ENCODE measurements around the gene SLC22A23.

The SLC22A23 gene

DNA sequence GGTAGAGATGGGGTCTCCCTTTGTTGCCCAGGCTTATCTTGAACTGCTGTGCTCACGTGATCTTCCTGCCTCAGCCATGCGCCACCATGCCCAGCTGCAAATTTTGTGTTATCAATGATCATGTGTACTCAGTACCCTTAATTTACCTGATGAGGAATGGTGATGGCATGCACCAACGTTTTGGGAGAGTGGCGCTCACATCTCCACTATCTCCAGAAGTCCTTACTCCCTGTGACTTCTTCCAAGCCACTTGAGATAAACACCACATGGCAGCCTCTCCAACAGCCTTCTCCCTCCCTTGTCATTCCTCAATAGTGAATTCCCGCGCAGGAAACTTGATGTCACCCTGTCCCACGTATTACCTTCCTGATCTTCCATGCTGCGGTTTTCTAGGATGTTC is 140.0 kb downstream of the SLC22A23 start:
- DNase-seq = no peak

DNA sequence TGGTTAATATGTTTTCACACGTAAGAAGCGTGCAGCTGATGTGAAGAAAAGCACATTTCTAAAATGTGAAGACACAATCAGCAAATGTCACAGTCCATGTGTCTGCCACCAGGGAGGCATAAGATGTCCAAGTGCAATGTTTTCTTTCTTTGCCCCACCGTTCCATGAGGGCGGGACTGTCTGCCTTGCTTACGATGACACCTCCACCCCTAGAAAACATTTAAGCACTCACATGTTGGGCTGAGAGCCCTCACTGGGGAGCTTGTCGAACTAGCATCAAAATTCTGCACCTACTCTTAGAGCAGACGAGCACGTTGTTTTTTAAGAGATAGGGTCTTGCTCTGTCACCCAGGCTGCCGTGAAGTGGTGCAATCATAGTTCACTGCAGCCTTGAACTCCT is 140.5 kb downstream of the SLC22A23 start:
- DNase-seq = no peak

DNA sequence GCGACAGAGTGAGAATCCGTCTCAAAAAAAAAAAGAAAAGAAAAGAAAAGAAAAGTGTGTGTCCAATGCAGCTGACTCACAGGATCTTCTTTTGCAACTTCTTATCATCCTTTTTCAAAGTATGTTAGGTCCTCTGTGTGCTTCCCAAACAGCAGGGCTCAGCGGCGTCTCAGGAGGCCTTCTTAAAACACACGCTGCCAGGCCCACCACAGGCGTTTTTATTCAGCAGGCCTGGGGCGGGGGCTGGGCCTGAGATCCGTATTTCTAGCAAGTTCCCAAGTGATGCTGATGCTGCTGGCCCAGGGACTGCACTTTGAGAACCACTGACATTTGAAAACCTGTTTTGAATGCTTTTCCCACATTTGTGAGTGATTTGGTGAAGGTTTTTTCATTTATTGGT is 141.0 kb downstream of the SLC22A23 start:
- no peak for DNase-seq

DNA sequence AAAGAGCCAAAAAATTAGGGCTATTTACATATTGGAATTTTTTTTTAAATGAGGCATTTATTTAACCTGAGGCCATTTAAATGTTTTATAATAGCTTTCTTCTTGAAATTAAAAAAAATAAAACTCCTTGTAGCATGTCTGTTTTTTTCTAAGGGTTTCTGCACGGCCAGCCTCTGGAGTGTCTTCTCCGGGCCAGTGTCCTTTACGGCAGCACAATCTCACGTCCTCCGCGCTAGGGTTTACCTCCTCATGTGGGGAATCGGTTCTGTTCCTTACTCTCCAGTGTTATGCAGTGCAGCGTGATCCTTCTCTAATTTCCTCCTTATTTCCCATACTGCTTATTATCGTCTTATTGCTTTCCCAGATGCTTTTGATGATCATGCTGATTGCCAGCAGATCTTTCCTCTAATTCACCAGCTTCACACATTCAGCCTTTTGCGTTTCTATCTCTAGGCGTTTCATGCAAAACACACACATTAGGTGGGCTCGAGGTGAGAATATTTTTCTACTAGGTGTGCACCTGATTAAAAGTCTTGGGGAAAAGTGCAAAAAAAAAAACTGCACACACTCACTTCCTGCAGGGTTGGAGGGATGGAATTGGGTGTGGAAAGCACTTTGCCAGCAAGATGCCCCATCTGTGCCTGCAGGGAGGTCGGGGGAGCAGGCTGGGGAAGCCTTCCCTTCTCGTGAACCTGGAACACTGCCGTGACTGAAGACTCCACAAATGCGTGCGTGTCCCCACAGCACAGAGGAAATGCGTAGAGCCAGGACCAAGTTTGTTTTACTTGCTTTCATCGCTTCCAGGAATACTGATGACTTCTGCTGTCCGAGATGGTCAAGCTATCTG is 142.0 kb downstream of the SLC22A23 start:
- DNase-seq = no peak

DNA sequence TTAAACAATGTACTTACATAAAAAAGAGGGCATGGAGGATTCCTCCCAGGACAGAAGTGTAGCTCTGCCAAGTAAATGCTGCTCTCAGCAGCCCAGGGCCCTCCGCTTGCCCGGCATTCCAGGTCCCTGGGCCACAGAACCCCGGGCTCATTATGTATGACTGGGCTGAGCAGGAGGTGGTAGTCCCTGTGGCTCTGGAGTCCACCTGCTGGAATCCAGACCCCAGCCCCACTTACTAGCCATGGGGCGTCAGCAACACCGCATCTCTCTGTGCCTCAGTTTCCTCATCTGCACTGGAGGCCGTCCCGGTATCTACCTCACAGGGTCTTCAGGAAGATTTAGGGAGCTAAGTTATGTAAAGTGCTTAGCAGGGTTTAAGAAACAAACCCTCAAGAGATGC is 142.7 kb downstream of the SLC22A23 start:
- DNase-seq = no peak

DNA sequence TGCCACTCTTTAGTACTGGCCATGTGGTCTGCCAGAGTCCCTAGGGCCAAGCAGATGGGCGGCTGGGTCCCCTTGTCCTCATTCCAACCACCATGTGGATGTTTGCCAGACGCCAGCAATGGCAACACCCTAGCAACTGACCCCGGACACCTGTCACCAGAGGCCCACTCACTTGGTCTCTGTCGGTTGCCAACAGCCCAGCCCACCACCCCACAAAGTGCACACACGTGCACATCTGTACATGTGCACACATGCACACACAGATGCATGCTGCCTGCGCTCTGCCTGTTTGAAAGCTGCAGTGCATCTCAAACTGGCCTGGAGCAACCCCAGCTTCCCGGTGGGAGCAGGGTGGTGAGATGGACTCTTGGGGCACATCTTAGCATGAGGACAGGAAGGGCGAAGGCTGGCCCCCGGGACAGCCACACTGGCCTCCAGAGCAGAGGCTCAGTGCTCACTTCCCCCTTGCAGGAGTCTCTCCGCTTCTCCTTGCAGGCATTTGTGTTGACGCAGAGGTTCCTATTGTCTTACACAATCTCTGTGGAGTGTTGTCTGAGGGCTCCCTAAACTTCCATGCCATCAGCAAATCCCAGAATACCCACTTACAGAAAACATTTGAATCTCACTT is 144.1 kb downstream of the SLC22A23 start:
- DNase-seq = peak; percentile 17 to 40

DNA sequence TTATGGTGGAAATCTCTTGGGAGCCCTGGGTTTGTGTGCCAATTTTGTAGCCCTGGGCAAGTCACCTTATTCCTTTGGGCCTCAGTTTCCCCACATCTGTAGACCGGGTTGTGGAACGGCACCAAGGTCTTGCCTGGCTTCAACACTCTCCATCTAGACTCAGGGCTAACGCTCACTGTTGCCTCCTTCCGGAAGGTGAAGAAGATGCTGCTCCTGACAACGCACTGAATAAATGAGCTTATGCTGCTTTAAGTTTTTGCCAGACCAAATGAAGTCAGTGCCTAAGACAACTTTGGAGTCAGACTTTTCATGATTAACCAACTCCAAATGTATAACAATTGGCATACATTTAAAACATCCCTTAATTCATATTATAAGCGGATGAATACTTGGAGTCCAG is 145.0 kb downstream of the SLC22A23 start:
- no peak for DNase-seq

DNA sequence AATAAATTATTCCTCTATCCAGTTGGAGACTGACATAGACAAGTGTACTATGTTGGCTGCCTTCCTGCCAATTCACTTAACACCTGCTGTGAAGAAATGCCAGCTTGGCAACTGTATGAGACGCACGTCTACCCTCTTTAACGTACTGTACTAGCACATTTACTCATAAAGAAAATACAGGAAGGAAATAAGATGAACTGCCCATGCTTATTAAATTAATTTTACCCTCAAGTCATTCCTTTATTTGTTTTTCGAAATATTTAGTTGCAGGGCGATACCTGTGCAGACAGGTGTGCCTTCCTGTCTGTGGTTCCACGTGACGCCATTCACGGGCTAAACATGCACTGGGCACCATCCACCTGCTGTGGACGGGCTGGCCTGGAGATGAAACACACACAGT is 146.1 kb downstream of the SLC22A23 start:
- DNase-seq = no peak

DNA sequence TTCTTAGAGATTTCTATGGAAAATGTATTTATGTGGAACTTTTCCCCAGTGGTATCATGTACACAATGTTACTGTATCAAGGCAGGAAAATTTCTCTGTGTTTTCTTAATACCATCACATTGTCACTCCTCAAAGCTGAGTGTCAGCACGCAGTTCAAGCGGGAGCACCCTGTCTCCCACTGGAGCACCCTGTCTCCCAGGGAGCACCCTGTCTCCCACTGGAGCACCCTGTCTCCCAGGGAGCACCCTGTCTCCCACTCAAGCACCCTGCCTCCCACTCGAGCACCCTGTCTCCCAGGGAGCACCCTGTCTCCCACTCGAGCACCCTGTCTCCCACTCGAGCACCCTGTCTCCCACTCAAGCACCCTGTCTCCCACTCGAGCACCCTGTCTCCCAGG is 146.8 kb downstream of the SLC22A23 start:
- DNase-seq = no peak

DNA sequence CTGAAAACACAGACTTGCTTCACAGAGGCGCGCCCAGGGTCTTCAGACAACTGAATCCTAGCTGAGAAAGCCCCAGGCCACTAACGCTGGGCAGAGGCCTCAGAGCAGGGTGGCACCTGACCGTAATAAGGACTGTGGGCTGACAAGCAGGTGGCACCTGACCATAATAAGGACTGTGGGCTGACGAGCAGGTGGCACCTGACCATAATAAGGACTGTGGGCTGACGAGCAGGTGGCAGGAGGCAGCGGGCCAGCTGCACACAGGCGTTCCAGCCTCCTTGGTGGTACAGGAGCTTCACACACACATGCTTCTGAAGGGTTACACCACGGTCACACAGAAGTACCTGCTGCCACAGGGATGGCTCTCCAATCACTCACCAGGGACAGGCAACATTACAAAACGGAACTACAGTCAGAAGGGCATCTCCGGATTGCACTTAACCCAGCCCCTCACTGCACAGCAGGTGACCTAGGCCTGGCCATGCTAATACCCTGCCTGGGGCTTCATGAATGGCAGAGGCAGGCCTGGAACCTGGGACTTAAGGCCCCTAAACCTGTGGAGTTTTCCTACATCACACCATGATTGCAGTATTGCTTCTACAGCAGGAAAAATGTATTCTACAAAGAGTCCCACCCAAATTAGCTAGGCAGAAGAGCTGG is 147.3 kb downstream of the SLC22A23 start:
- no peak for DNase-seq

DNA sequence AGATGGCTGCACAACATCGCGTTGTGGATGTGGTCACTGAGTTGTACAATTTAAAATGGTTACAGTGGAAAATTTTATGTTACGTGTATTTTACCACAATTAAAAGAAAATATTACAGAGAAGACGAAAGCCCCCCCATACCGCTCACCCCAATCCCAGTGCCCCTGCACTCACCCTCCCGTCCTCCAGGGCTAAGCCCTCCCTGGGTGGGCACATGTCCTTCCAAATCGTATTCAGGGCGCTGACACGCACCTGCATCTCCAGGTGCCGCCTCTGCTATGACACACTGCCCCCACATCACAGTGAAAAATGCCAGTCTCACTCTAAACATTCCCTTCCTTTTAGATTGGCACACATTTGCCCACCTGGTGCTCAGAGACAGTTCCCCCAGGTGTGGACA is 148.7 kb downstream of the SLC22A23 start:
- no peak for DNase-seq

DNA sequence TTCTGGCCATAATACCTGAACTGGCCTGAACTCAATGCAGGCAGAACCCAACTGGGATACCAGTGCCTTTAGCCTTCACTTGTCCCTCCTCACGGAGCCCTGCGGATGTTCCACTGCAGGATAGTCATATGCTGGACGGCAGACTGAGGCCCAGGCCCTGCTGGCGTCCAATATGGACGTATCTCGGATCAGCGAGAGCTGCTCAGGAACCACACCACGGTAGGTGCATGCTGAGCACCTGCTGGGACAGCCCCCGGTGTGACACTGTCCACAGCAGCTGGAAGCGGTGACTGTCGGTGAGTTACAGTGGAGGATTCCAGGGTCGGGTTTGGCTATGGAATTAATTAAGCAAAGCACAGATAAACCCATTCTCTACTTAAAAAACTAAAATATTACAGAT is 149.4 kb downstream of the SLC22A23 start:
- no peak for DNase-seq

DNA sequence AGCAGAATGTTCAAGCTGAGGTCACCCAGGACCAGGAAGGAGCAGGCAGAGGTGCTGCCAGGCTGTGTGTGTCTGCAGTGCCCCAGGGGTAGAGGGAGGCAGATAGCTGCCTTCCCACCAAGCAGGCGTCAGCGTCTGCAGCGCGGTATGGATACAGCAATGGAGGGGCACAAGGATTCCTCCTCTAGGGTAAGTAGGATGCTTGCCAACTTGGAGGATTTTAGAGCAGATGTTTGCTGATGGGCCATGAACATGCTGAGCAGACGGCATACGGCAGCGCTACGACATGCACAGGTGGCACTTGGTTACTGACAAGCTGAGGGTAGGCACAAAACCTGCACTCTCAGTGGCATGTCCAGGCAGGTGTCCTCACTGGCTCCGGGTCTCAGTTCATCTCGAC is 150.0 kb downstream of the SLC22A23 start:
- no peak for DNase-seq

DNA sequence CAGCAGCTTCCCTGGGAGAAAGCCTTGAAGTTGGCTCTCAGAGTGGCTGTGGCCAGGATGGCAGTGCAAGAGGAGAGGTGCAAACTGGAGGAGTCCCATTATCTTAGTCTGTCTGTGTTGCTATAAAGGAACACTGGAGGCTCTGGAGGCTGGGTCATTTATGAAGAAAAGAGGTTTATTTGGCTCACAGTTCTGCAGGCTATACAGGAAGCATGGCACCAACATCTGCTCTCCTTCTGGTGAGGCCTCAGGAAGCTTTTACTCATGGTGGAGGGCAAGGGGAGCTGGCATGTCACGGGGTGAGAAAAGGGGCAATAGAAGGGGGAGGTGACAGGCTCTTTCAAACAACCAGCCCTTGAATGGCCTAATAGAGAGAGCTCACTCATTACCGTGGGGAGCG is 151.0 kb downstream of the SLC22A23 start:
- DNase-seq = no peak

DNA sequence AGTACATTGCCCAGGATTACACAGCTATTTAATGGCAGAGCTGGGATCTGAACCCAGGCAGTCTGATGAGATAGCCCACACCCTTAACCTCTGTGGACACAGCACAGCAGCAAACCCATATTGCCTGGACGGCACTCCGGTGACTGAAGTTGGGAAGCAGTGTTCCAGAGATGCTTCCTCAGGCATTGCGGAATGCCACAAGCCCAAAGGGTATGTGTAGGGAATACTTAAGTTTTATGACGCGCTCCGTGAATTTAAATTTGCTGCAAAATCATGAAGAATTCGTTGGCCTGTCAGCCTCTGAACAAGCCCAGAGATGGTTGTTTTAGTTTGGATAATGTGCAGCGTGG is 151.7 kb downstream of the SLC22A23 start:
- DNase-seq = no peak

DNA sequence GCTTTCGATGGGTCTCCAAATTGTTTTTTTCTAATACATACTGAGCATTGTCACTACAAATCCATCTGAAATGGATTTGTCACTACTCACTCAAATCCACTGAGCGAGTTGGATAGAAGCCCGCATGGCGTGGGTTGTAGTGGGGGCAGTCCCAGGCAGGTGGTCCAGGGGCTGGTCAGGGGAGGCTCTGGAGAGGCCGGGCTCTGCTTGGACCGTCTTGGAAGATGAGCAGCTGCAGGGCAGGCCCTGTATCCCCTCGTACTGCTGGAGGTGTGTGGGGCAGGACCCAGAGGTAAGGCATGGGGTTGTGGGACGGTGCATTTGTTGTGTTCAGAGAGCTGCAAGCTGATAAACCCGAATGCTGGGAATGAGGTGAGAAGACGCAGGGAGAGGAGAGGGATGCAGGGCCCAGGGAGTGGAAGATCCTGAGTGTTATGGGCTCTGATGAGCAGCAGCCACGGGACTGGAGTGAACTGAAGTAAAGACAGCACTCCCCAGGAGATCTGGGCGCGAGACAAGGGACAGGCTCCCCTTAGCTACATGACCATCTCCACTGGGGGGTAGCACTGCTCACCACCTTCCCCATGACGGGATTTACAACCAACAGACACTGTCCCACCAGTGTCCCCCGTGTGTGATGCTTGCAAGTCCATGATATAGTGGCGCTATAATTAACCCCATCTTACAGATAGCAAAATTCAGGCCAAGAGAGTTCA is 152.2 kb downstream of the SLC22A23 start:
- no peak for DNase-seq

DNA sequence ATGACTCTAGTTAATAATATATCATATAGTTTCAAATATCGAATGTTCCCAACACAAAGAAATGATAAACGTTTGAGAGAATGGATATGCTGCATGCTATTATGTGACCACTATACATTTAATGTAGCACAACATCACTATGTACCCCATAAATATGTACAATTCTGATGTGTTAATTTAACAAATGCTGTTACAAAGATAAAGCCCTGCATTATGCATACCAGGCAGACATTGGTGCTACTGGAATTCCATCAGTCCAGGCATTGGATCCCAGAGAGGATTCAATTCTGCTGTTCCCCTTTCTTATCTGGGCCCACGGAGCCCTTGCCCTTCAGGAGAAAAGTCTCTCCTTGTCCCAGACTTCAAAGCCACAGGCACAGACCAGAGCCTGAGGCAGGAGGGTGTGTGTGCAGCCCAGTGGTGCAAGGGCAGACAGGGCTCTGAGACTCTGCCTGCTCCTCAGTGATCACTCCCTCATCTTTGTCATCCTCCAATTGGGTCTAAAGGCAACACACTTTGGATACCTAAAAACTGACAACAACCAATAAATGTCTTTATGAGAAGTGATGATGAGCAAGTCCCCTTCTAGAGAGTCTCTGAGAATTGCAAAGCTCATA is 152.9 kb downstream of the SLC22A23 start:
- no peak for DNase-seq

DNA sequence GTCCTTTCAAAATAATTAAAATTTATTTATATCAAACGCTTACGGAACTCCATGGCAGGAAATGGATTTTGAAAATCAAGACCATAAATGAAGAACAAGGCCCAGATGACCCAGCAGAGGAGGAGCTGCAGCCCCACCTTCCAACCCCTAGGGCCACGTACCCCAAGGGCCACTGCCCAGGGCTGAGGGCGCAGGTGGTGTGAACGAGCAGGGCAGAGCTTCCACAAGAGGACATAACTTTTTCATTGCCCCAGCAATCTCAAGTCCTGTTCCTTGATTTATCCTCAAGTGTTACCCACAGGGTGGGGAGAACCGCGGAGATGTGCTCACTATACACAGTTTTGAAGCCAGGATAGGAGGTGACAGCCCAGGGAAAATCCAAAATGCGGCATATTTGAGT is 155.3 kb downstream of the SLC22A23 start:
- DNase-seq = no peak

DNA sequence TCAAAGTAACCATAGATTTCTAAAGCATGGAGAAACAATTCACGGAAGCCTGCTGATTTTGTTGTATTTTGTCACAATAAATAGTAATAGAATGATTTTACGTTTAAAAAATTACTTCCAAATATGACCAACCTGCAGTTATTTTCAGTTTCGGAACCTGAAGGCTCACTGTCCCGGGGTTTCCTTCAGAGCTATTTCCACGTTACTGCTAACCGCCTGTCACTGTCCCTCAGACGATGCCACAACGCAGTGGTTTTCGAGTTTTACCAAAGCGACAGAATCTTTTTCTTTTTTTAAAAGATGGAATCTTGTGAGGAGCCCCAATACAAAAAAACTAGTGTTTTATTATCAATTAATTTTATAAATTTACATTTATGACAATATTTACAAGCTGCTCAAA is 157.6 kb downstream of the SLC22A23 start:
- DNase-seq = no peak

DNA sequence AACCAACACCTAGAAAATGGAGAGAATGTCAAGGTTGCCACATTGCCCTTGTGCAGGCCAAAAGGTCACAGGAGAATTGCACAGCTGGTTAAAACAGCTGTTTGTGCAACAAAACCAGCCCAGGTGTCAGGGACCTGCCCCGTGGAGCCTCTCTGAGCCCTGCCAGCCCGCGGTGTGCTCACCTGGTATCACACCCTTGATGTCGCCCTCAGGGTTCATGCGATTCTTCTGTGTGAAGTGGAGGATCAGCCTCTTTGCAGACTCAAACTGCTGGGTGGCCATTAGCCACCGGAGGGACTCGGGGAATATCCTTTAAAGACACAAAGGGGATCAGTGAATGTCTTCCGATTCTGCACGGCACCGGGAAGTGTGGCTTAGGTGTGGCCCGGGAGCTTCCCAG is 158.9 kb downstream of the SLC22A23 start:
- DNase-seq = no peak

DNA sequence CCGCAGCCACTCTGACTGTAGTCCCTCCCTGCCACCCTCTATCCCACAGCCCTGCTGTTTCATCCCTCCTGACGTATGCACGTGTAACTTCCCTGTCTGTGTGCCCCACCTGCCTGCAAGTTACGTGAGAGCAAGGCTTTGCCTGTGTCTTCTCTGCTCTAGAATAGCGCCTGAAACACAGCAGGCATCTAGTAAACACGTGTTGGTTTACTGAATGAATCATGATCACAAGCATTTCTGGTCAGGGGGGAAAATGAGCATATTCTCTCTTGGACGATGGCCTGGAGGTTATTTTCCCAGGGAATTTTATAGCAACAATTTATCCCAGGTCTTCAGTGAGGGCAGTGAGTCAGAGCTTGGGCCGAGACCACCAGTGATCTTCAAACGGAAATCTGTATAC is 159.8 kb downstream of the SLC22A23 start:
- DNase-seq = no peak

DNA sequence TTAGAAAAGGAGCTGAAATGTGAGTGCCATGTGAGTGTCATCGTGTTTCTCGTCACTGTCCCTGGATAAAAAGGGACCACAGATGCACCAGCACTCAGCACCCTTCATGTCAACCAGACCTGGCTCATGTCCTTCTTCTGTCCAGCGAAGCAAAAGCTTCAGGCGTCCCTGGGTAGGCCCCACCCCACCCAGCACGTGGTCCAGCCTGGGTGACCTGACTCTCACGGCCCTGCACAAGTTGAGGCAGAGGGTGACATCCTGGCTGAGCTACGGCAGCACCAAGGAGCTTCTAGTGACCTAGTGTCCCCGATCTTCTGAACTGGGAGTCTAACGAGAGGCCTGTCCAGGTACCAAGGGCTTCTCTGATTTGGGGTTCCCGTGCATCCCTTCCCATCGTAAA is 160.3 kb downstream of the SLC22A23 start:
- DNase-seq = no peak

DNA sequence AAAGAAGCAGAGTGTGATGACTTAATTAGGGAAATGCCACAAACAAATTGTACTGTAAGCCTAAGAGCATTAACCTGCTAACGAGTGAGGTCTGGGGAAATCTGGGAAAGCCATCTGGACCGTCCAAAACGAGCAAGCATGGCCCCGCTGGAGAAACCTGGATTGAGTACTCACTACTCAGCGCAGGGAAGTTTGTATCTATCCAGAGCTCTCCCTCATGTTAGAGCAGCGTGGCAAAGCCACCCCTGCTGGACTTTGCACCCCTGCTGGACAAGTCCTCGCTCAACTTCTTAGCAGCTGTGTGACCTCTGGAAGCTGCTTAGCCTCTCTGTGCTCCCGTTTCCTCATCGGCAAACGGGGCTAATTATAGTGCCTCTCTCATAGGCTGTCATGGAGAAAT is 160.8 kb downstream of the SLC22A23 start:
- no peak for DNase-seq
